HEK293T (cell line): ENCODE results near the gene LRRC4B.

Experiments
- ARNT ChIP-seq: fragments of 450-650 bp; IDR thresholded peaks from 2 replicates; pipeline ENCODE4 v1.6.1; 2017; ENCODE audit warnings: mild to moderate bottlenecking
- BHLHE40 ChIP-seq: fragments of 450-650 bp; IDR thresholded peaks from 2 replicates; pipeline ENCODE4 v1.6.1; 2016; ENCODE audit warnings: mild to moderate bottlenecking, moderate library complexity, borderline replicate concordance
- CTBP1 ChIP-seq: fragments of 450-650 bp; IDR thresholded peaks from 2 replicates; pipeline ENCODE4 v1.6.1; 2016; ENCODE audit warnings: borderline replicate concordance
- ELF4 ChIP-seq: fragments of 450-650 bp; IDR thresholded peaks from 2 replicates; pipeline ENCODE4 v1.6.1; 2017; ENCODE audit warnings: antibody characterized with exemption
- FOXA1 ChIP-seq: fragments of 450-650 bp; IDR thresholded peaks from 2 replicates; pipeline ENCODE4 v1.6.1; 2016; ENCODE audit warnings: mild to moderate bottlenecking
- FOXK2 ChIP-seq: fragments of 450-650 bp; IDR thresholded peaks from 2 replicates; pipeline ENCODE4 v1.6.1; 2016; ENCODE audit warnings: mild to moderate bottlenecking
- FOXM1 ChIP-seq: fragments of 450-650 bp; IDR thresholded peaks from 2 replicates; pipeline ENCODE4 v1.6.1; 2017; ENCODE audit warnings: mild to moderate bottlenecking, borderline replicate concordance
- L3MBTL2 ChIP-seq: fragments of 450-650 bp; conservative IDR thresholded peaks from 2 replicates; pipeline ENCODE4 v1.6.1; 2016; ENCODE audit warnings: mild to moderate bottlenecking
- LEF1 ChIP-seq: fragments of 450-650 bp; IDR thresholded peaks from 2 replicates; pipeline ENCODE4 v1.6.1; 2017; ENCODE audit warnings: mild to moderate bottlenecking, borderline replicate concordance
- NFRKB ChIP-seq: fragments of 450-650 bp; IDR thresholded peaks from 2 replicates; pipeline ENCODE4 v1.6.1; 2016; ENCODE audit warnings: mild to moderate bottlenecking, moderate library complexity
- SP1 ChIP-seq: fragments of 450-650 bp; IDR thresholded peaks from 2 replicates; pipeline ENCODE4 v1.6.1; 2017
- SUZ12 ChIP-seq: fragments of 450-650 bp; IDR thresholded peaks from 2 replicates; pipeline ENCODE4 v1.6.1; 2016; ENCODE audit warnings: mild to moderate bottlenecking

- TF ChIP-seq LEF1 (no peak), SP1 (no peak), ARNT (no peak), CTBP1 (no peak), NFRKB (no peak), BHLHE40 (no peak), L3MBTL2 (no peak), FOXM1 (no peak), SUZ12 (no peak), FOXA1 (no peak), ELF4 (no peak), FOXK2 (no peak)
Measured at GRCh38 chr19:50557009-50557613, 11.1 kb downstream of the LRRC4B start.
